ENCODE results near the gene BMP5. TPM values are rescaled to one million over a fixed set of nuclear protein-coding genes. Genes with fewer than 3 reads are reported as not detected.

The BMP5 gene
- total RNA-seq, 1 experiment from 2014 or later: 17.7 TPM

DNA sequence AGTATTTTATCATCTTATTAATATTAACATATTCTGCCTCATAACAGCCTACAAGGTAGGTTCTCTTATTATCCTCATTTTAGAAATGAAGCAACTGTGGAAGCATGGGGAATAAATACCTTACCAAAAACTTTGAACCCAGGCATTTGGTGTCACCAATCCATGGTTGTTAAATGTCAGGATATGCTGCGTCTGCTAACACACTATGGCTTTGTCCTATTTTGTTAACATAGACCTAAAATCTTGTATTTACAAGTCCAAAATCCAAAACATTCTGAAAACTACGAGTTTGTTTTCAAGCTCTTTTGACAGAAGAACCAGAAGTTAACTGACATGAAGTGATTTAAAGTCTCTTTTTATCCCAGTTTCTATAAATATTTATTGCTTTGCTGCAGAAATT is 53.4 kb downstream of the BMP5 start:
- in situ Hi-C loops (cut with HindIII; ENCODE audit: low pct_unique_long_range_greater_than_20kb, low sequenced_read_pairs): no loop called here

DNA sequence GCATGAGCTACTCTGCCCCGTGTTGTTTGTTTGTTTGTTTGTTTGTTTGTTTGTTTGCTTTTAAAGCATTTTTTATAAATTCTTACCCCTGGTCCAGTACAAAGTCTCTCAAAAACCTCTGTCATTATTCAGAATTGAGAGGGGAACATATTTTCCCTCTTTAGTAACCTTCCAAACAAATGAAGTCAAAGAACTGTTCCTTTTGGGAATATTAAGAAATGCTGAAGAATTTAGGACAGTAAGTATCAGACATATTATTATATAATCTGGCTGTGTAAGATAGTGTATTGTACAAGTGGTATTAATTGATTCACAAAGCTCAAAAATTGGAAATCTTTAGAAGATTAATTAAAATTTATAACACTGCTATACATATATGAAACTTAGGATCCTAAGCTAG is 54.7 kb downstream of the BMP5 start:
- peaks cover 28% of the 10 kb centered on the region for H3K4me1 ChIP-seq (ENCODE audit: control insufficient read depth, insufficient read depth, low read length)
- no TSS peak for BruUV-seq (replicated peaks)
- DNase-seq (ENCODE audit: low read depth, low spot score): no peak
- ATAC-seq: no peak
- H3K9me3 ChIP-seq (ENCODE audit: control insufficient read depth, insufficient read depth, low read depth, low read length): no peaks in the 10 kb centered on the region
- CTCF ChIA-PET: no interaction called here
- no peaks in the 10 kb centered on the region for H3K27me3 ChIP-seq (ENCODE audit: control insufficient read depth, insufficient read depth, low read length)
- TF ChIP-seq, protein P1, sequence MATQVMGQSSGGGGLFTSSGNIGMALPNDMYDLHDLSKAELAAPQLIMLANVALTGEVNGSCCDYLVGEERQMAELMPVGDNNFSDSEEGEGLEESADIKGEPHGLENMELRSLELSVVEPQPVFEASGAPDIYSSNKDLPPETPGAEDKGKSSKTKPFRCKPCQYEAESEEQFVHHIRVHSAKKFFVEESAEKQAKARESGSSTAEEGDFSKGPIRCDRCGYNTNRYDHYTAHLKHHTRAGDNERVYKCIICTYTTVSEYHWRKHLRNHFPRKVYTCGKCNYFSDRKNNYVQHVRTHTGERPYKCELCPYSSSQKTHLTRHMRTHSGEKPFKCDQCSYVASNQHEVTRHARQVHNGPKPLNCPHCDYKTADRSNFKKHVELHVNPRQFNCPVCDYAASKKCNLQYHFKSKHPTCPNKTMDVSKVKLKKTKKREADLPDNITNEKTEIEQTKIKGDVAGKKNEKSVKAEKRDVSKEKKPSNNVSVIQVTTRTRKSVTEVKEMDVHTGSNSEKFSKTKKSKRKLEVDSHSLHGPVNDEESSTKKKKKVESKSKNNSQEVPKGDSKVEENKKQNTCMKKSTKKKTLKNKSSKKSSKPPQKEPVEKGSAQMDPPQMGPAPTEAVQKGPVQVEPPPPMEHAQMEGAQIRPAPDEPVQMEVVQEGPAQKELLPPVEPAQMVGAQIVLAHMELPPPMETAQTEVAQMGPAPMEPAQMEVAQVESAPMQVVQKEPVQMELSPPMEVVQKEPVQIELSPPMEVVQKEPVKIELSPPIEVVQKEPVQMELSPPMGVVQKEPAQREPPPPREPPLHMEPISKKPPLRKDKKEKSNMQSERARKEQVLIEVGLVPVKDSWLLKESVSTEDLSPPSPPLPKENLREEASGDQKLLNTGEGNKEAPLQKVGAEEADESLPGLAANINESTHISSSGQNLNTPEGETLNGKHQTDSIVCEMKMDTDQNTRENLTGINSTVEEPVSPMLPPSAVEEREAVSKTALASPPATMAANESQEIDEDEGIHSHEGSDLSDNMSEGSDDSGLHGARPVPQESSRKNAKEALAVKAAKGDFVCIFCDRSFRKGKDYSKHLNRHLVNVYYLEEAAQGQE (IDR thresholded peaks at IDR 0.05; ENCODE audit: insufficient read depth in 1 of 2, low read depth in 2 of 2, low read length in 1 of 2): no peak
- TF ChIP-seq SIN3A (IDR thresholded peaks at IDR 0.05; ENCODE audit: borderline replicate concordance, insufficient read depth, low read depth, low read length) (no peak), TCF7L2 (IDR thresholded peaks at IDR 0.05; ENCODE audit: low read depth, low read length) (no peak), POLR2AphosphoS5 (IDR thresholded peaks at IDR 0.05; ENCODE audit: low read depth, low read length) (no peak)
- TF ChIP-seq, protein P2, sequence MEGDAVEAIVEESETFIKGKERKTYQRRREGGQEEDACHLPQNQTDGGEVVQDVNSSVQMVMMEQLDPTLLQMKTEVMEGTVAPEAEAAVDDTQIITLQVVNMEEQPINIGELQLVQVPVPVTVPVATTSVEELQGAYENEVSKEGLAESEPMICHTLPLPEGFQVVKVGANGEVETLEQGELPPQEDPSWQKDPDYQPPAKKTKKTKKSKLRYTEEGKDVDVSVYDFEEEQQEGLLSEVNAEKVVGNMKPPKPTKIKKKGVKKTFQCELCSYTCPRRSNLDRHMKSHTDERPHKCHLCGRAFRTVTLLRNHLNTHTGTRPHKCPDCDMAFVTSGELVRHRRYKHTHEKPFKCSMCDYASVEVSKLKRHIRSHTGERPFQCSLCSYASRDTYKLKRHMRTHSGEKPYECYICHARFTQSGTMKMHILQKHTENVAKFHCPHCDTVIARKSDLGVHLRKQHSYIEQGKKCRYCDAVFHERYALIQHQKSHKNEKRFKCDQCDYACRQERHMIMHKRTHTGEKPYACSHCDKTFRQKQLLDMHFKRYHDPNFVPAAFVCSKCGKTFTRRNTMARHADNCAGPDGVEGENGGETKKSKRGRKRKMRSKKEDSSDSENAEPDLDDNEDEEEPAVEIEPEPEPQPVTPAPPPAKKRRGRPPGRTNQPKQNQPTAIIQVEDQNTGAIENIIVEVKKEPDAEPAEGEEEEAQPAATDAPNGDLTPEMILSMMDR (IDR thresholded peaks at IDR 0.05): no peak
- POLR2A ChIA-PET: no interaction called here
- H3K27ac ChIP-seq (ENCODE audit: low read length): peak overlapping the region; percentile 90; the same call in 1 of the 2 replicates
- no peak overlapping the region for H3K4me3 ChIP-seq (ENCODE audit: low read depth in 2 of 2, low read length in 2 of 2)
- H3K36me3 ChIP-seq (ENCODE audit: control insufficient read depth, insufficient read depth, low read length): no peaks in the 10 kb centered on the region
- intact Hi-C loops (cut with micrococcal nuclease; ENCODE audit: unreplicated experiment) (loop anchor here (10.0 kb wide), 1 partner anchor 124 kb away; no protein-coding TSS in a partner anchor), in situ Hi-C loops (cut with HindIII; ENCODE audit: low pct_unique_long_range_greater_than_20kb, low sequenced_read_pairs) (no loop called here)

More for the DNA sequence above, 53.4 kb downstream of the BMP5 start:
- DNase-seq (ENCODE audit: low read depth, low spot score) (no peak), ATAC-seq (no peak)
- no TSS peak for BruUV-seq (replicated peaks)
- TF ChIP-seq, protein P2 (IDR thresholded peaks at IDR 0.05): no peak
- Histone ChIP-seq H3K36me3 (ENCODE audit: control insufficient read depth, insufficient read depth, low read length) (no peaks in the 10 kb centered on the region), H3K4me1 (ENCODE audit: control insufficient read depth, insufficient read depth, low read length) (peaks cover 41% of the 10 kb centered on the region), H3K27ac (ENCODE audit: low read length) (peak overlapping the region; percentile 90), H3K27me3 (ENCODE audit: control insufficient read depth, insufficient read depth, low read length) (no peaks in the 10 kb centered on the region), H3K4me3 (ENCODE audit: low read depth in 2 of 2, low read length in 2 of 2) (no peak overlapping the region), H3K9me3 (ENCODE audit: control insufficient read depth, insufficient read depth, low read depth, low read length) (no peaks in the 10 kb centered on the region)
- ChIA-PET CTCF (no interaction called here), POLR2A (no interaction called here)
- intact Hi-C loops (cut with micrococcal nuclease; ENCODE audit: unreplicated experiment): loop anchor here (10.0 kb wide), 1 partner anchor 123 kb away; no protein-coding TSS in a partner anchor
